ENCODE measurements around the gene CALD1.

- TF ChIP-seq CTCF (IDR thresholded peaks at IDR 0.05; ENCODE audit: insufficient read depth, low read length), result no peak
- no peak for TF ChIP-seq REST (IDR thresholded peaks at IDR 0.05; ENCODE audit: insufficient replicate concordance, low read depth)
- no peak for TF ChIP-seq POLR2AphosphoS5 (IDR thresholded peaks at IDR 0.05; ENCODE audit: low read depth)
These were observed 99.4 kb downstream of the CALD1 start for GRCh38 chr7:134878746-134879357.

Measured in HL-60 (cell line).